ENCODE data around the gene AHCY. TPM values are rescaled to one million over a fixed set of nuclear protein-coding genes. Genes with fewer than 3 reads are reported as not detected.
A peak's percentile ranks its signal among the peaks of the same experiment; 100 is the strongest.
"Not testable (repeated sequence)": the region's sequence is repeated elsewhere in the genome, so short reads cannot be mapped to it uniquely, and the experiment has no call there.

AHCY gene
- total and polyA plus RNA-seq, 11 donors: 48.3 to 132 (median 59.1) TPM

- Histone ChIP-seq H3K27me3 (no peaks in the 10 kb centered on the region), H3K36me3 (no peaks in the 10 kb centered on the region), H3K4me3 (peak overlapping the region; percentile 14 to 56 (median 43)), H3K27ac (peak overlapping the region in 8 of 12 donors; percentile 9 to 83 (median 46)), H3K4me1 (peaks cover 0 to 33% (median 11%) of the 10 kb centered on the region in 12 donors), H3K9me3 (no peaks in the 10 kb centered on the region)
- WGBS, 4 donors: 11 to 18% (median 13%) methylated on average over 39 to 58 of the region's 58 CpGs
- TF ChIP-seq CTCF (IDR thresholded peaks at IDR 0.05) (no peak), POLR2A (IDR thresholded peaks at IDR 0.05) (no peak)
- intact Hi-C loops (cut with DNase I): no loop called here
- DNase-seq: peak in 4 of 5 donors; percentile 27 to 71 (median 32)
- peak in 3 of 4 donors; percentile 53 to 73 (median 60) for ATAC-seq
Observed at GRCh38 chr20:34268851-34269636, 34.1 kb downstream of the AHCY start.

GRCh38 chr20:34268145-34268544, 35.0 kb downstream of the AHCY start:
- no peak overlapping the region for H3K4me3 ChIP-seq
- TF ChIP-seq CTCF (IDR thresholded peaks at IDR 0.05) (no peak), POLR2A (IDR thresholded peaks at IDR 0.05) (no peak)
- H3K36me3 ChIP-seq: no peaks in the 10 kb centered on the region
- DNase-seq (no peak), ATAC-seq (no peak)
- 96 to 99% (median 98%) methylated on average over 12 of the region's 12 CpGs for WGBS, 4 donors
- H3K9me3 ChIP-seq: no peaks in the 10 kb centered on the region
- intact Hi-C loops (cut with DNase I): no loop called here
- no peak overlapping the region for H3K27ac ChIP-seq
- no peaks in the 10 kb centered on the region for H3K27me3 ChIP-seq
- H3K4me1 ChIP-seq: peaks cover 0 to 35% (median 11%) of the 10 kb centered on the region in 12 donors

- ATAC-seq (no peak), DNase-seq (no peak)
- WGBS, 4 donors: 93 to 98% (median 94%) methylated on average over 5 of the region's 5 CpGs
- TF ChIP-seq CTCF (IDR thresholded peaks at IDR 0.05) (no peak), POLR2A (IDR thresholded peaks at IDR 0.05) (no peak)
- peaks cover 0 to 24% (median 15%) of the 10 kb centered on the region in 12 donors for H3K4me1 ChIP-seq
- intact Hi-C loops (cut with DNase I): loop anchor here in 1 of 10 donors (5.0 kb wide), 1 partner anchor 38 kb away; the partner anchor contains the start of gene AHCY
- no peaks in the 10 kb centered on the region for H3K36me3 ChIP-seq
- no peak overlapping the region for H3K27ac ChIP-seq
- H3K9me3 ChIP-seq: no peaks in the 10 kb centered on the region
- H3K4me3 ChIP-seq: no peak overlapping the region
- no peaks in the 10 kb centered on the region for H3K27me3 ChIP-seq
Observed at GRCh38 chr20:34264141-34264540, 39.0 kb downstream of the AHCY start.

- not testable (repeated sequence) for H3K36me3 ChIP-seq, DNase-seq, H3K27me3 ChIP-seq, ATAC-seq, H3K4me3 ChIP-seq, H3K9me3 ChIP-seq
- peak overlapping the region in 5 of 12 donors; percentile 70 to 93 (median 83) for H3K27ac ChIP-seq
- peaks cover 0 to 17% (median 12%) of the 10 kb centered on the region in 12 donors for H3K4me1 ChIP-seq
- WGBS, 4 donors: 92 to 98% (median 95%) methylated on average over 8 of the region's 8 CpGs
- intact Hi-C loops (cut with DNase I): loop anchor here in 1 of 10 donors (5.0 kb wide), 1 partner anchor 39 kb away; the partner anchor contains the start of gene AHCY
Observed at GRCh38 chr20:34263468-34263867, 39.7 kb downstream of the AHCY start.

Measured in heart left ventricle (tissue), 16 donors.